K562 (cell line): ENCODE data around the gene ATP9B.

Experiments used
- BRF1 ChIP-seq: IDR thresholded peaks from 3 replicates; pipeline ENCODE4 v1.6.1; 2011; ENCODE audit warnings: borderline replicate concordance, mild to moderate bottlenecking; ENCODE audit not compliant: insufficient read length; ENCODE audit errors: extremely low read depth
- CBX8 ChIP-seq: fragments of 200-600 bp; sonication (generic); IDR thresholded peaks from 2 replicates; pipeline ENCODE4 v1.6.1; 2012; ENCODE audit warnings: borderline replicate concordance, mixed run types, low read depth, mild to moderate bottlenecking, moderate library complexity, mixed read lengths, low read length, control low read depth, inconsistent platforms; ENCODE audit not compliant: poor library complexity, severe bottlenecking; ENCODE audit errors: extremely low read depth
- CHD4 ChIP-seq: fragments of 200-600 bp; sonication (generic); IDR thresholded peaks from 3 replicates; pipeline ENCODE4 v1.6.1; 2012; ENCODE audit warnings: low read depth, mild to moderate bottlenecking, mixed read lengths, low read length, inconsistent platforms; ENCODE audit not compliant: insufficient read depth, insufficient replicate concordance, poor library complexity, severe bottlenecking
- CREM ChIP-seq: IDR thresholded peaks from 2 replicates; pipeline ENCODE4 v1.6.1; 2014; ENCODE audit warnings: antibody characterized with exemption, low read depth
- CSDE1 ChIP-seq, 2 experiments: fragments of 450-650 bp; IDR thresholded peaks; 2 replicates each; pipeline ENCODE4 v1.6.1; 2016; ENCODE audit warnings: mild to moderate bottlenecking in 1 of 2
- CTCF ChIP-seq, 3 experiments: IDR thresholded peaks in 2 of 3; conservative IDR thresholded peaks in 1 of 3; 2 replicates each; pipeline ENCODE4 v1.5.1; 2011 to 2012; ENCODE audit warnings: low read length in 3 of 3, mild to moderate bottlenecking in 3 of 3, control low read depth in 2 of 3, improper control_type of control experiment in 1 of 3, inconsistent platforms in 1 of 3, low read depth in 1 of 3, mixed read lengths in 1 of 3, moderate library complexity in 1 of 3; ENCODE audit not compliant: insufficient read depth in 2 of 3
- GATAD2A ChIP-seq: fragments of 450-650 bp; IDR thresholded peaks from 2 replicates; pipeline ENCODE4 v1.6.1; 2017
- HMG20B ChIP-seq: fragments of 250-450 bp; sonication (Bioruptor Pico); IDR thresholded peaks from 2 replicates; pipeline ENCODE4 v1.5.0; 2021; ENCODE audit warnings: mild to moderate bottlenecking
- NONO ChIP-seq, 2 experiments: fragments of 200-400 bp in 1 of 2; fragments of 450-650 bp in 1 of 2; formaldehyde crosslinking in 1 of 2; IDR thresholded peaks; 2 replicates each; pipeline ENCODE4 v1.6.1; 2017; ENCODE audit warnings: low read depth in 2 of 2, mild to moderate bottlenecking in 2 of 2, moderate library complexity in 2 of 2, low read length in 1 of 2
- POLR2AphosphoS5 ChIP-seq: IDR thresholded peaks from 2 replicates; pipeline ENCODE4 v1.6.1; 2011; ENCODE audit warnings: mild to moderate bottlenecking, low read depth, low read length, moderate library complexity; ENCODE audit not compliant: control insufficient read depth, insufficient read depth
- RAD21 ChIP-seq, 2 experiments: fragments of 250-450 bp in 1 of 2; fragments of 450-650 bp in 1 of 2; sonication (Bioruptor Pico) in 1 of 2; formaldehyde crosslinking in 1 of 2; IDR thresholded peaks in 1 of 2; conservative IDR thresholded peaks in 1 of 2; 2 replicates each; pipeline versions ENCODE4 v1.4.0 to v1.8.0; 2020 to 2022; ENCODE audit warnings: mild to moderate bottlenecking in 2 of 2, moderate library complexity in 1 of 2
- SRF ChIP-seq, 2 experiments: fragments of 250-450, 450-650 bp in 1 of 2; sonication (Bioruptor Pico) in 1 of 2; sonication (generic) in 1 of 2; formaldehyde crosslinking; IDR thresholded peaks; 2 replicates each; pipeline versions ENCODE4 v1.5.0 to v1.5.1; 2020 to 2022; ENCODE audit warnings: mild to moderate bottlenecking in 1 of 2, missing genetic modification reagents in 1 of 2
- TBL1XR1 ChIP-seq, 2 experiments: IDR thresholded peaks; 2 replicates each; pipeline ENCODE4 v1.6.1; 2012; ENCODE audit warnings: improper control_type of control experiment in 2 of 2, low read length in 2 of 2, mild to moderate bottlenecking in 1 of 2

DNA sequence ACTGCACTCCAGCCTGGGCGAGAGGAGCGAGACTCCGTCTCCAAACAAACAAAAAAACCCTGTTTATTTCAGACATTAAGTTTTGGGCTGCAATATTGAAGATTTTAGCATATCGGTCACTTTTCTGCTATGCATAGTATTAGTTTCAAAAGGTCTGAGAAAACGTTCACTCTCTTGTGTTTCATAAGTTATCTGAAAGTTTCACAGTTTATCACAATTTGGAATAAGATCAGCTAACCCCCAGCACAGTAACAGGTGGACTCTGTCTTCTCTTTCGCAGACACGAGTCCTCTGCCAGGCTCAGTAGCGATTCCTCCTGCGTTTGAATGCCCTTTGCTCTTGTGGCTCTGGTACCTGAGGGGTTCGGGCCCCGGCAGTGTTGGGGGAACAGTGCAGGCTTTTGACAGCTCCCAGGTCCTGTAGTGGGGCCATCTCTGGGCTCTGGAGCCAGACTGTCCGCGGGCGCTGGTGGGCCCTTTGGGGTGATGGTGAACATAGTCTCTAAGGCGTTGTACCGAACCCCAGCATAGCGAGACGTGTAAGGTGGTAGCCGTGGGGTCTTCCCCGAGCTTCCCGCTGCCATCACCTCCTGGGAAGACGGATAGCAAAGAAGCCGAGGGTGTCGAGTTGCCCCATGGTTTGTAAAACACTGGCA is 347.0 kb downstream of the ATP9B start:
- TF ChIP-seq NONO (IDR thresholded peaks at IDR 0.05; ENCODE audit: low read depth in 2 of 2, low read length in 1 of 2) (no peak), CBX8 (no peak), CTCF (IDR thresholded peaks at IDR 0.05 in 2 of 3, conservative IDR thresholded peaks at IDR 0.05 in 1 of 3; ENCODE audit: insufficient read depth in 2 of 3, low read depth in 1 of 3, low read length in 3 of 3) (no peak), HMG20B (CRISPR knock-in tag) (no peak), CSDE1 (IDR thresholded peaks at IDR 0.05) (no peak), SRF (CRISPR knock-in tag; IDR thresholded peaks at IDR 0.05) (no peak), POLR2AphosphoS5 (no peak), CHD4 (no peak), CREM (no peak), GATAD2A (no peak), TBL1XR1 (IDR thresholded peaks at IDR 0.05; ENCODE audit: low read length in 2 of 2) (no peak), BRF1 (no peak), RAD21 (CRISPR knock-in tag; conservative IDR thresholded peaks at IDR 0.05 in 1 of 2, IDR thresholded peaks at IDR 0.05 in 1 of 2) (no peak)
